ENCODE data around the gene MEPE.

The MEPE gene

DNA sequence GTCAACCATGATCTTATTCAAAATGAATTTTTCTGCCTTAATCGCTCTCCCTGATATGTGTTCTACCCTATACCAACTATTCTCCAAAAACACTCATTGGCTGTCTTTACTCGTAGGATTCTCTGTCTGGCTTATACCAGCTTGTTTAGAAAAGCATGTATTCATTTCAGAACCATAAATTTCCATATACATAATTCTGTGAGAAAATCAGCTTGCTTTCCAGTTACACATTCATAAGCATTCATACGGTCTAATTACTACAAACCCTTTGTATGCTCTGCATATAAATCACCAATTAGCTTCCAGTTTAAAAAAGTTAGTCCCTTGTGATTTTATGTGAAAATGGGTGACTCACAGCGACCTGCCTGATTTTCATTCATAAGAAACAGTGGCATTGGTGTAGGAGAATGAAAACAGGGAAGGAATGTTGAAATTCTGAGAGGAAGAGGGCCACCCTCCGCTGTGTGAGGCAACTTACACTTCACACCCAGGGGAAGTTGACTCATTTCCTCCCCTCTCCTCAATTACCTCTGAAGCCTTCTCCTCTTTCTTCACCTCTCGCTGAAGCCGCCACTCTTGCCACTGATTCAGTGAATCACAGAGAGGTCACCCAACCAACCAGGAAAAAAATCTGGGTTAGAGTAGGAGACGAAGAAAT, 63.3 kb downstream of the MEPE start:
- H2AFZ ChIP-seq (ENCODE audit: low read length): no peak overlapping the region

More for the DNA sequence above, 63.3 kb downstream of the MEPE start:
- Histone ChIP-seq H3K4me1 (ENCODE audit: insufficient read depth, low read length, severe bottlenecking) (no peaks in the 10 kb centered on the region), H3K4me3 (ENCODE audit: low read depth, low read length, poor library complexity, severe bottlenecking) (no peak overlapping the region), H3K9ac (ENCODE audit: low read length) (no peak overlapping the region), H4K20me1 (ENCODE audit: insufficient read depth, low read length) (no peaks in the 10 kb centered on the region), H3K4me2 (ENCODE audit: low read length) (no peak overlapping the region), H3F3A (ENCODE audit: insufficient read depth, low read length) (no peaks in the 10 kb centered on the region), H3K36me3 (ENCODE audit: insufficient read depth, low read length) (no peaks in the 10 kb centered on the region), H3K27me3 (ENCODE audit: insufficient read depth, low read length) (no peaks in the 10 kb centered on the region), H3K27ac (ENCODE audit: low read depth, low read length, poor library complexity, severe bottlenecking) (no peak overlapping the region), H3K9me2 (ENCODE audit: low read depth, low read length) (no peaks in the 10 kb centered on the region), H3K79me2 (ENCODE audit: insufficient read depth, low read length) (no peaks in the 10 kb centered on the region), H3K9me3 (ENCODE audit: low read length) (no peaks in the 10 kb centered on the region)
- no peak for TF ChIP-seq EZH2 (IDR thresholded peaks at IDR 0.05; ENCODE audit: borderline replicate concordance, low read length)
- TF ChIP-seq, protein P1, sequence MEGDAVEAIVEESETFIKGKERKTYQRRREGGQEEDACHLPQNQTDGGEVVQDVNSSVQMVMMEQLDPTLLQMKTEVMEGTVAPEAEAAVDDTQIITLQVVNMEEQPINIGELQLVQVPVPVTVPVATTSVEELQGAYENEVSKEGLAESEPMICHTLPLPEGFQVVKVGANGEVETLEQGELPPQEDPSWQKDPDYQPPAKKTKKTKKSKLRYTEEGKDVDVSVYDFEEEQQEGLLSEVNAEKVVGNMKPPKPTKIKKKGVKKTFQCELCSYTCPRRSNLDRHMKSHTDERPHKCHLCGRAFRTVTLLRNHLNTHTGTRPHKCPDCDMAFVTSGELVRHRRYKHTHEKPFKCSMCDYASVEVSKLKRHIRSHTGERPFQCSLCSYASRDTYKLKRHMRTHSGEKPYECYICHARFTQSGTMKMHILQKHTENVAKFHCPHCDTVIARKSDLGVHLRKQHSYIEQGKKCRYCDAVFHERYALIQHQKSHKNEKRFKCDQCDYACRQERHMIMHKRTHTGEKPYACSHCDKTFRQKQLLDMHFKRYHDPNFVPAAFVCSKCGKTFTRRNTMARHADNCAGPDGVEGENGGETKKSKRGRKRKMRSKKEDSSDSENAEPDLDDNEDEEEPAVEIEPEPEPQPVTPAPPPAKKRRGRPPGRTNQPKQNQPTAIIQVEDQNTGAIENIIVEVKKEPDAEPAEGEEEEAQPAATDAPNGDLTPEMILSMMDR (IDR thresholded peaks at IDR 0.05; ENCODE audit: low read length): no peak
